ENCODE data around the gene PRKCE.

PRKCE gene

GRCh38 chr2:46229134-46230063 lies 577.9 kb downstream of the PRKCE start:
- H3K36me3 ChIP-seq (ENCODE audit: control insufficient read depth in 1 of 2, insufficient read depth in 2 of 2, low read depth in 1 of 2, low read length in 2 of 2) = no peaks in the 10 kb centered on the region
- H4K91ac ChIP-seq (ENCODE audit: low read length) = peak overlapping the region; percentile 43
- H2BK15ac ChIP-seq (ENCODE audit: low read depth, poor library complexity, severe bottlenecking) = peak overlapping the region; percentile 45
- no peak overlapping the region for H3K4ac ChIP-seq (ENCODE audit: low read depth in 1 of 2, low read length in 2 of 2)
- H2AK5ac ChIP-seq (ENCODE audit: low read length, severe bottlenecking) = peak overlapping the region; percentile 92
- no peak overlapping the region for H3K4me3 ChIP-seq (ENCODE audit: insufficient read depth in 1 of 2, low read depth in 1 of 2, low read length in 2 of 2)
- peak overlapping the region; percentile 46 for H2BK5ac ChIP-seq (ENCODE audit: low read depth, low read length, poor library complexity, severe bottlenecking)
- H3K23ac ChIP-seq (ENCODE audit: low read length in 2 of 2) = no peak overlapping the region
- H3K9me3 ChIP-seq (ENCODE audit: control insufficient read depth, low read length) = no peaks in the 10 kb centered on the region
- no peak overlapping the region for H3K18ac ChIP-seq (ENCODE audit: low read depth in 1 of 2, low read length in 2 of 2)
- H3K4me2 ChIP-seq (ENCODE audit: low read length, poor library complexity, severe bottlenecking) = peak overlapping the region; percentile 47
- no peak overlapping the region for H2AFZ ChIP-seq (ENCODE audit: low read depth, low read length)
- H3K79me1 ChIP-seq (replicated peaks; ENCODE audit: low read length, poor library complexity, severe bottlenecking) = no peaks in the 10 kb centered on the region
- no peak overlapping the region for H2BK120ac ChIP-seq (ENCODE audit: low read depth, low read length)
- no peak overlapping the region for H3K9ac ChIP-seq (ENCODE audit: low read length)
- DNase-seq = peak; percentile 47
- peak overlapping the region; percentile 29 to 91 for H2BK12ac ChIP-seq (ENCODE audit: low read length in 2 of 2)
- H3K4me1 ChIP-seq (ENCODE audit: control insufficient read depth, insufficient read depth, low read depth, low read length) = peaks cover 27% of the 10 kb centered on the region
- no peak overlapping the region for H3K14ac ChIP-seq (ENCODE audit: low read length in 2 of 2)
- H4K8ac ChIP-seq (ENCODE audit: low read length) = no peak overlapping the region
- 60% methylated on average over 10 of the region's 11 CpGs for WGBS
- peak overlapping the region; percentile 99 for H3K27ac ChIP-seq (ENCODE audit: low read length, poor library complexity, severe bottlenecking)
- H3K27me3 ChIP-seq (ENCODE audit: control insufficient read depth in 1 of 2, insufficient read depth in 1 of 2, low read length in 2 of 2) = no peaks in the 10 kb centered on the region

GRCh38 chr2:46230115-46230571 lies 578.7 kb downstream of the PRKCE start:
- no peak overlapping the region for H3K18ac ChIP-seq (ENCODE audit: low read depth in 1 of 2, low read length in 2 of 2)
- H3K36me3 ChIP-seq (ENCODE audit: control insufficient read depth in 1 of 2, insufficient read depth in 2 of 2, low read depth in 1 of 2, low read length in 2 of 2) = no peaks in the 10 kb centered on the region
- no peaks in the 10 kb centered on the region for H3K79me1 ChIP-seq (replicated peaks; ENCODE audit: low read length, poor library complexity, severe bottlenecking)
- WGBS = 95% methylated on average over 6 of the region's 6 CpGs
- H3K14ac ChIP-seq (ENCODE audit: low read length in 2 of 2) = no peak overlapping the region
- H3K4me1 ChIP-seq (ENCODE audit: control insufficient read depth, insufficient read depth, low read depth, low read length) = peaks cover 27% of the 10 kb centered on the region
- H3K4me2 ChIP-seq (ENCODE audit: low read length, poor library complexity, severe bottlenecking) = no peak overlapping the region
- no peak overlapping the region for H2BK12ac ChIP-seq (ENCODE audit: low read length in 2 of 2)
- no peak overlapping the region for H2BK15ac ChIP-seq (ENCODE audit: low read depth, poor library complexity, severe bottlenecking)
- H2BK5ac ChIP-seq (ENCODE audit: low read depth, low read length, poor library complexity, severe bottlenecking) = peak overlapping the region; percentile 9
- peak overlapping the region; percentile 90 for H2AK5ac ChIP-seq (ENCODE audit: low read length, severe bottlenecking)
- peak overlapping the region; percentile 30 for H4K91ac ChIP-seq (ENCODE audit: low read length)
- H3K27me3 ChIP-seq (ENCODE audit: control insufficient read depth in 1 of 2, insufficient read depth in 1 of 2, low read length in 2 of 2) = no peaks in the 10 kb centered on the region
- DNase-seq = no peak
- H3K4me3 ChIP-seq (ENCODE audit: insufficient read depth in 1 of 2, low read depth in 1 of 2, low read length in 2 of 2) = no peak overlapping the region
- no peak overlapping the region for H3K23ac ChIP-seq (ENCODE audit: low read length in 2 of 2)
- H4K8ac ChIP-seq (ENCODE audit: low read length) = no peak overlapping the region
- H3K9ac ChIP-seq (ENCODE audit: low read length) = no peak overlapping the region
- H3K9me3 ChIP-seq (ENCODE audit: control insufficient read depth, low read length) = no peaks in the 10 kb centered on the region
- no peak overlapping the region for H2AFZ ChIP-seq (ENCODE audit: low read depth, low read length)
- H3K27ac ChIP-seq (ENCODE audit: low read length, poor library complexity, severe bottlenecking) = peak overlapping the region; percentile 99
- no peak overlapping the region for H2BK120ac ChIP-seq (ENCODE audit: low read depth, low read length)
- no peak overlapping the region for H3K4ac ChIP-seq (ENCODE audit: low read depth in 1 of 2, low read length in 2 of 2)

- no peak overlapping the region for H2BK12ac ChIP-seq (ENCODE audit: low read length in 2 of 2)
- no peak overlapping the region for H2BK120ac ChIP-seq (ENCODE audit: low read depth, low read length)
- H4K8ac ChIP-seq (ENCODE audit: low read length) = no peak overlapping the region
- no peaks in the 10 kb centered on the region for H3K79me1 ChIP-seq (replicated peaks; ENCODE audit: low read length, poor library complexity, severe bottlenecking)
- H3K27me3 ChIP-seq (ENCODE audit: control insufficient read depth in 1 of 2, insufficient read depth in 1 of 2, low read length in 2 of 2) = no peaks in the 10 kb centered on the region
- H3K14ac ChIP-seq (ENCODE audit: low read length in 2 of 2) = no peak overlapping the region
- no peak overlapping the region for H4K91ac ChIP-seq (ENCODE audit: low read length)
- DNase-seq = no peak
- no peak overlapping the region for H3K9ac ChIP-seq (ENCODE audit: low read length)
- H3K18ac ChIP-seq (ENCODE audit: low read depth in 1 of 2, low read length in 2 of 2) = no peak overlapping the region
- H3K27ac ChIP-seq (ENCODE audit: low read length, poor library complexity, severe bottlenecking) = peak overlapping the region; percentile 99
- peak overlapping the region; percentile 81 for H2AK5ac ChIP-seq (ENCODE audit: low read length, severe bottlenecking)
- no peak overlapping the region for H3K4me2 ChIP-seq (ENCODE audit: low read length, poor library complexity, severe bottlenecking)
- no peaks in the 10 kb centered on the region for H3K36me3 ChIP-seq (ENCODE audit: control insufficient read depth in 1 of 2, insufficient read depth in 2 of 2, low read depth in 1 of 2, low read length in 2 of 2)
- no peak overlapping the region for H3K4me3 ChIP-seq (ENCODE audit: insufficient read depth in 1 of 2, low read depth in 1 of 2, low read length in 2 of 2)
- H3K4ac ChIP-seq (ENCODE audit: low read depth in 1 of 2, low read length in 2 of 2) = no peak overlapping the region
- no peak overlapping the region for H2BK5ac ChIP-seq (ENCODE audit: low read depth, low read length, poor library complexity, severe bottlenecking)
- no peaks in the 10 kb centered on the region for H3K9me3 ChIP-seq (ENCODE audit: control insufficient read depth, low read length)
- H2BK15ac ChIP-seq (ENCODE audit: low read depth, poor library complexity, severe bottlenecking) = no peak overlapping the region
- WGBS = 73% methylated on average over 3 of the region's 4 CpGs
- H2AFZ ChIP-seq (ENCODE audit: low read depth, low read length) = no peak overlapping the region
- peaks cover 27% of the 10 kb centered on the region for H3K4me1 ChIP-seq (ENCODE audit: control insufficient read depth, insufficient read depth, low read depth, low read length)
- no peak overlapping the region for H3K23ac ChIP-seq (ENCODE audit: low read length in 2 of 2)
Measured at GRCh38 chr2:46230677-46231425, 579.4 kb downstream of the PRKCE start.

GRCh38 chr2:46231721-46232120 lies 580.2 kb downstream of the PRKCE start:
- no peak for DNase-seq
- Histone ChIP-seq H3K79me1 (replicated peaks; ENCODE audit: low read length, poor library complexity, severe bottlenecking) (no peaks in the 10 kb centered on the region), H3K27ac (ENCODE audit: low read length, poor library complexity, severe bottlenecking) (no peak overlapping the region), H3K9me3 (ENCODE audit: control insufficient read depth, low read length) (no peaks in the 10 kb centered on the region), H3K23ac (ENCODE audit: low read length in 2 of 2) (no peak overlapping the region), H2AFZ (ENCODE audit: low read depth, low read length) (no peak overlapping the region), H4K91ac (ENCODE audit: low read length) (no peak overlapping the region), H3K14ac (ENCODE audit: low read length in 2 of 2) (no peak overlapping the region), H3K18ac (ENCODE audit: low read depth in 1 of 2, low read length in 2 of 2) (no peak overlapping the region), H2BK120ac (ENCODE audit: low read depth, low read length) (no peak overlapping the region), H2BK15ac (ENCODE audit: low read depth, poor library complexity, severe bottlenecking) (no peak overlapping the region), H3K27me3 (ENCODE audit: control insufficient read depth in 1 of 2, insufficient read depth in 1 of 2, low read length in 2 of 2) (no peaks in the 10 kb centered on the region), H4K8ac (ENCODE audit: low read length) (no peak overlapping the region), H2BK5ac (ENCODE audit: low read depth, low read length, poor library complexity, severe bottlenecking) (no peak overlapping the region), H3K4me3 (ENCODE audit: insufficient read depth in 1 of 2, low read depth in 1 of 2, low read length in 2 of 2) (no peak overlapping the region), H3K4me1 (ENCODE audit: control insufficient read depth, insufficient read depth, low read depth, low read length) (peaks cover 27% of the 10 kb centered on the region), H3K4me2 (ENCODE audit: low read length, poor library complexity, severe bottlenecking) (no peak overlapping the region), H3K9ac (ENCODE audit: low read length) (no peak overlapping the region), H3K4ac (ENCODE audit: low read depth in 1 of 2, low read length in 2 of 2) (peak overlapping the region in 1 of 2 experiments; percentile 40), H2AK5ac (ENCODE audit: low read length, severe bottlenecking) (peak overlapping the region; percentile 40), H3K36me3 (ENCODE audit: control insufficient read depth in 1 of 2, insufficient read depth in 2 of 2, low read depth in 1 of 2, low read length in 2 of 2) (no peaks in the 10 kb centered on the region), H2BK12ac (ENCODE audit: low read length in 2 of 2) (no peak overlapping the region)
- WGBS = 91% methylated on average over 5 of the region's 5 CpGs

All from mesenchymal stem cell (in vitro differentiated cells and primary cell).